Measurements from ENCODE around the gene HMMR. TPM values are rescaled to one million over a fixed set of nuclear protein-coding genes. Genes with fewer than 3 reads are reported as not detected.

The HMMR gene
- total RNA-seq, 2 experiments from 2014 or later, result 109 to 118 TPM

DNA sequence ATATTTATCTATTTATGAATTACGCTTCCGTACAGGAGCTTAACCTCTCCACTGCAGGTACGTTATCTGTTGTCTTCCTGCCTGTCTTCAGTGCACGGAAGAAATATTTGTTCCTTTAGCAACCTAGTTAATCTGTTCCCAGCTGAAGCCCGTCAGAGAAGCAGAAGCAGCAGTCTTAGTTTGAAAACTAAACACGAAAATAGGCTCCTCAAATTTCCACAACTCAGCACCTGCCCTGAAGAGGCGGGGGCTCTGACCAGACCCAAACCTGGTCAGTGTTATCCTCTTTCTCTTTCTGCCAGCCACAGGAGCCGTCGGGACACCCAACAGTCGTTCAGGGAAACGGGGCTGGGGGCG, 992 bp upstream of the HMMR start:
- intact Hi-C loops (cut with micrococcal nuclease), result no loop called here
- Mint-ChIP-seq H3K9me3 (no peaks in the 10 kb centered on the region), H3K4me1 (ENCODE audit: low read depth) (peaks cover 37% of the 10 kb centered on the region), H3K27ac (peak overlapping the region; percentile 100), H3K36me3 (peaks cover 44% of the 10 kb centered on the region), H3K4me3 (peak overlapping the region; percentile 90), H3K27me3 (peaks cover 4% of the 10 kb centered on the region)
- ChIA-PET POLR2A (interaction anchor here (1.6 to 6.2 kb wide), 3 partner anchors 18 to 47 kb away, joined by 3 to 235 read pairs (median 130); partner anchors contain the start of genes CCNG1 and MAT2B), CTCF (interaction anchor here (0.8 to 4.4 kb wide), 9 partner anchors 9 to 51 kb away, joined by 3 to 47 read pairs (median 4); partner anchors contain the start of gene MAT2B)
- no peak for DNase-seq

DNA sequence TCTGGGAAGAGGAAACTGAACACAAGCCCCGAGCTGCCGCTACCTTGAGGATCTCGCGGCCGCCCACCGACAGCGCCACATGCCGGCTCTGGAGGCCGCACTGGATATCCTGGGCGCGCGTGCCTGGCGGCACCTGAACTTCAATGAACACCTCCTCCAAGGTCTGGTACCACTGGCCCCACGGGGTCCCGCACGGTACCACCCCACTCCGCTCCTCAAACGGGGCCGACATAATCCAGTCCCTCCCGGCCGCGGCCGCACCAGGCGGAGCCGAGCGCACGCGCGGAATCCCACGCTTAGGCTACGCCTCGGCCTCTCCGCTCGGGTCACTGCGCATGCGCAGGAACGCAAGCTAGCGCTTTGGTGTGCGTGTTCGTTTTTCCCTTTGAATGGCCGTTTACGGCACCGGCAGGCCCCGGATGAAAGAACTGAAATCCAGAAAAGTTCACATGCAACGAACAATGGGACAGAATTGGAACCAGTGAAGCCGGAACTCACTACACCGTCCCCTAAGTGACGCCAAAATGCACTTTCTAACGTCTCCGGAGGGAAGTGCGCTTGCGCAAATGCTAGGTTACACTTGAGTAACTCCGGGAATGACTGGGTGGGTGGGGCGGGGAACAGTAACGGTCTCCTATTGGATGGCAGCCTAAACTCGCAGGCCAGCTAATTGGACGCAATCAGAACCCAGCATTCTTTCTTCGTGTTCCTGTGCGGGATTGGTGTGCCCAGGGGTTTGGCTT, 442 bp upstream of the HMMR start, which contains the start of gene NUDCD2:
NUDCD2 (minus strand) TSS at position 284 of the 743 bp plus-strand sequence; CDS start at position 232, 52 bp downstream.
- POLR2A ChIA-PET, result interaction anchor here (0.9 to 6.2 kb wide), 4 partner anchors 18 to 56 kb away, joined by 3 to 235 read pairs (median 67); partner anchors contain the start of genes CCNG1 and MAT2B
- Mint-ChIP-seq H3K27me3 (peaks cover 4% of the 10 kb centered on the region), H3K36me3 (peaks cover 44% of the 10 kb centered on the region), H3K4me1 (ENCODE audit: low read depth) (peaks cover 37% of the 10 kb centered on the region), H3K9me3 (no peaks in the 10 kb centered on the region), H3K27ac (peak within 1 kb of the TSS; percentile 100), H3K4me3 (peak within 1 kb of the TSS; percentile 96)
- CTCF ChIA-PET, result interaction anchor here (0.7 to 4.4 kb wide), 15 partner anchors 10 to 104 kb away, joined by 3 to 47 read pairs (median 4); partner anchors contain the start of genes CCNG1 and MAT2B
- DNase-seq, result peak; percentile 97
- intact Hi-C loops (cut with micrococcal nuclease), result loop anchor here (1.0 kb wide), 2 partner anchors 23 to 46 kb away; partner anchors contain the start of gene CCNG1

DNA sequence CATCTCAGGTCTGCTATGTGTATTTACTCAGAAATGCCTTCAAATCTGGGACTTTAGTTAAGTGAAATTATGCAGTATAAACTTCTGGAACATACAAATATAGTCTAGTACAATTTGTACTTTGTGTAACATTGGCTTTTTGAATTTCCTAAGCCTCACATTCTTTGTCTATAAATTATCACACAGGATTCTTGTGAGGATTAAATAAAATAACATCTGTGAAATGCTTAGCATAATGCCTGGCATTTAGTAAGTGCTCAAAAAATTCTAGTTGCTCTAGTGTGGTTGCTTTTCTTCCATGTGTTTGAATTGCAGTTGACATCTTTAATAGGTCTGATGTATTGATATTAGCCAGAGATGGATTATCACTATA, 2.6 kb downstream of the HMMR start:
- Mint-ChIP-seq H3K9me3 (no peaks in the 10 kb centered on the region), H3K4me3 (no peak overlapping the region), H3K4me1 (ENCODE audit: low read depth) (peaks cover 24% of the 10 kb centered on the region), H3K36me3 (peaks cover 31% of the 10 kb centered on the region), H3K27ac (peak overlapping the region; percentile 33), H3K27me3 (peaks cover 4% of the 10 kb centered on the region)
- POLR2A ChIA-PET, result interaction anchor here (0.7 to 6.2 kb wide), 2 partner anchors 34 to 44 kb away, joined by 3 to 235 read pairs; partner anchors contain the start of gene MAT2B
- no peak for DNase-seq
- CTCF ChIA-PET, result interaction anchor here (0.6 to 1.0 kb wide), 2 partner anchors 26 to 47 kb away, joined by 3 read pairs; partner anchors contain the start of gene CCNG1
- intact Hi-C loops (cut with micrococcal nuclease), result no loop called here

DNA sequence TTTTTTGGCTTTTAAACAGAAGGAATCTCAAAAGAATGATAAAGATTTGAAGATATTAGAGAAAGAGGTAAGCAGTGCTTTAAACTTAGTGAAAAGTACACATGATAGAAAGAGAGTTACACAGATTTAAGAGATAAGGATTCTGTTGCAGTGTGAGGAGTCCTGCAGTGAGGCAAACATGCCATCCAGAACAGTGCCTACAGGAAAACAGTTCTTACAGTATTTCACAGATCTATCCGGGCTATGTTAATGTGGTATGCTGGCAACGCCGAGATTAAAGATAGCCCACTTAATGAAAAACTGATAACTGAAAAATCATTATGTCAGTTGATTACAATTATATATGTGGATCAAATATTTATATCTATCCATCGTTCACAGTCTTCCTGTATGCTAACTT, 7.2 kb downstream of the HMMR start:
- intact Hi-C loops (cut with micrococcal nuclease), result no loop called here
- H3K36me3 Mint-ChIP-seq, result peaks cover 44% of the 10 kb centered on the region
- no peak overlapping the region for H3K27ac Mint-ChIP-seq
- POLR2A ChIA-PET, result interaction anchor here (0.6 kb wide), 1 partner anchor 30 kb away, joined by 3 read pairs; no protein-coding TSS in a partner anchor
- no peaks in the 10 kb centered on the region for H3K27me3 Mint-ChIP-seq
- no peak overlapping the region for H3K4me3 Mint-ChIP-seq
- CTCF ChIA-PET, result interaction anchor here (1.4 kb wide), 1 partner anchor 38 kb away, joined by 4 read pairs; the partner anchor contains the start of gene MAT2B
- no peaks in the 10 kb centered on the region for H3K9me3 Mint-ChIP-seq
- peaks cover 15% of the 10 kb centered on the region for H3K4me1 Mint-ChIP-seq (ENCODE audit: low read depth)
- DNase-seq, result no peak

DNA sequence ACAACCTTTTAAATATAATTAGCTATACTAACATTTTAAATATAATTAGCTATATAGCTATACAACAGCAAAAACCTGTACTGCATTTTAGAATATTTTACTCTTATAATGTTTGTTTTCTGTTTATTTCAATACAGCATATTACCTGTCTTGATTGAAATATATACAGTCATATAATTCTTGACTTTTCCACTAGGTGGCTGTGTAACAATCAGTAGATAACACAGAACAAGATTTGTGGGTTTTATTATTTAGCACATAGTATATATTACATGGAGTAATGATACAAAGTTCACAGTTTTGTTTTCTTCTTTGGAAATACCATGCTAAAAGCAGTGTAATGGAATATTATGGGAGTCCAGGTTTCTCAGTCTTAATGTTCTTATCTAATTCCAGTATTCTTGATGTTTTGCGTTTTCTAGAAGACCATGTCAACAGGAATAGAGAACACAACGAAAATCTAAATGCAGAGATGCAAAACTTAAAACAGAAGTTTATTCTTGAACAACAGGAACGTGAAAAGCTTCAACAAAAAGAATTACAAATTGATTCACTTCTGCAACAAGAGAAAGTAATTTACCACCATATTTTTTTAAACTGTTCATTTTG, 13.3 kb downstream of the HMMR start:
- H3K27ac Mint-ChIP-seq, result no peak overlapping the region
- H3K9me3 Mint-ChIP-seq, result no peaks in the 10 kb centered on the region
- POLR2A ChIA-PET, result no interaction called here
- H3K4me1 Mint-ChIP-seq (ENCODE audit: low read depth), result peaks cover 6% of the 10 kb centered on the region
- no peak overlapping the region for H3K4me3 Mint-ChIP-seq
- CTCF ChIA-PET, result interaction anchor here (0.7 to 3.8 kb wide), 11 partner anchors 9 to 92 kb away, joined by 3 to 27 read pairs (median 3); partner anchors contain the start of gene HMMR
- peaks cover 58% of the 10 kb centered on the region for H3K36me3 Mint-ChIP-seq
- no peak for DNase-seq
- intact Hi-C loops (cut with micrococcal nuclease), result loop anchor here (1.0 to 2.0 kb wide), 2 partner anchors 30 to 219 kb away; no protein-coding TSS in a partner anchor
- no peaks in the 10 kb centered on the region for H3K27me3 Mint-ChIP-seq

DNA sequence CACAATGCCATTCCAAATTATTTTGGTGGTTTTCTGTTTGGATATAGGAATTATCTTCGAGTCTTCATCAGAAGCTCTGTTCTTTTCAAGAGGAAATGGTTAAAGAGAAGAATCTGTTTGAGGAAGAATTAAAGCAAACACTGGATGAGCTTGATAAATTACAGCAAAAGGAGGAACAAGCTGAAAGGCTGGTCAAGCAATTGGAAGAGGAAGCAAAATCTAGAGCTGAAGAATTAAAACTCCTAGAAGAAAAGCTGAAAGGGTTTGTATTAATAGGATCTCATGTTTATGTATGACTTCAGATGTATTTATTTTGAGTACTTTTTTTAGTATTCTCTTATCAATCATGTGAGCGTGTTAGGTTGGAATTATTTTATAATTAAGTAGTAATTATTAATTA, 15.0 kb downstream of the HMMR start:
- Mint-ChIP-seq H3K4me1 (ENCODE audit: low read depth) (peaks cover 10% of the 10 kb centered on the region), H3K27me3 (no peaks in the 10 kb centered on the region), H3K9me3 (no peaks in the 10 kb centered on the region), H3K36me3 (peaks cover 59% of the 10 kb centered on the region), H3K4me3 (no peak overlapping the region), H3K27ac (no peak overlapping the region)
- ChIA-PET POLR2A (no interaction called here), CTCF (interaction anchor here (1.3 to 3.8 kb wide), 3 partner anchors 14 to 1029 kb away, joined by 3 to 27 read pairs (median 5); no protein-coding TSS in a partner anchor)
- no peak for DNase-seq
- intact Hi-C loops (cut with micrococcal nuclease), result no loop called here

DNA sequence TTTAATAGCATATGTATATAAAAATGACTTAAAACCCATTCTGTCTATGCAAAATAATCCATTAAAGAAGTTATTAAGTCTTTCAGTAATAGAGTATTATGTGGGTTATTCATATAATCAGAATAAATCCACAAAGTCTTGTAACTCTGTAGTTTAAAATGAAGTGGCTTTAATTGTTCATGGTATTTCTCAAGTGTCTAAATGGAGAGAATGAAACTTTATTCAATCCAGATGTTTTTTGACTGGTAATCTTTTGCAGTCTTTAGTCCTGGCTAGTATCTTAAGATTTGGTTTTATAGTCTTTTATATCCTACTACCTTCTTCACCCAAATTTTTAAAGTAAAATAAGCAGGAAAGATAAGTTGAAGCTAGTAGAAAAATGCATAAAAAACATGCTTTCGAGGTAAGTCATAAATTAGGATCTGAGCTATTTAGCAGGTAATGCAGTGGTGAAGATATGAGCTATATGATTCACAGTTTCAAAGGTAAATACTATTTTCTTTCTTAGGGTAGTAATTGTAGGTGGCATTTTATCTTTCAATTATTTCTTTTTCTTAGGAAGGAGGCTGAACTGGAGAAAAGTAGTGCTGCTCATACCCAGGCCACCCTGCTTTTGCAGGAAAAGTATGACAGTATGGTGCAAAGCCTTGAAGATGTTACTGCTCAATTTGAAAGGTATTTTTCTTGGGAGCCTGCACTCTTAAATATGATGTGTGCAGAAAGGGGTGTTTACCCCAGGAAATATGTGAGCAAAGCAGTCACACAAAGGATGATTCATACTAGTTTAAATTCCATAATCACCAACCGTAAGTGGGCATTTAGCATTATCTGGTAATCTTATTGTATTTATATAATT, 17.9 kb downstream of the HMMR start:
- H3K4me1 Mint-ChIP-seq (ENCODE audit: low read depth), result peaks cover 10% of the 10 kb centered on the region
- no peak overlapping the region for H3K4me3 Mint-ChIP-seq
- CTCF ChIA-PET, result interaction anchor here (0.6 to 1.1 kb wide), 2 partner anchors 70 to 175 kb away, joined by 3 read pairs; no protein-coding TSS in a partner anchor
- intact Hi-C loops (cut with micrococcal nuclease), result no loop called here
- DNase-seq, result no peak
- peak overlapping the region; percentile 46 for H3K27ac Mint-ChIP-seq
- POLR2A ChIA-PET, result interaction anchor here (0.6 kb wide), 1 partner anchor 18 kb away, joined by 3 read pairs; the partner anchor contains the start of genes HMMR and NUDCD2
- peaks cover 54% of the 10 kb centered on the region for H3K36me3 Mint-ChIP-seq
- no peaks in the 10 kb centered on the region for H3K9me3 Mint-ChIP-seq
- H3K27me3 Mint-ChIP-seq, result no peaks in the 10 kb centered on the region

DNA sequence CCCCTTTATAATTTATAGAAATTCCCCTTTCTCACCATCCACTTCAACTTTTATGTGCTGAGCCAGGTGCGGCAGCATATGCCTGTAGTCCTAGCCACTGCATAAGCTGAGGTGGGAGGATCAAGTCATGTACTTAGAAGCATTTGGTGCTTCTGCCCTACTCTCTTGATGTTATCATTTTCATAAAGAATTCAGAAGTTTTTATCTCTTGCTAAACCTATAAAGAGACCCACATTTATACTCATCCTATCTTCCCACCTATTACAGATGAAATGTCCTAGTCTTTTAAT, 18.5 kb downstream of the HMMR start:
- peaks cover 54% of the 10 kb centered on the region for H3K36me3 Mint-ChIP-seq
- POLR2A ChIA-PET, result no interaction called here
- intact Hi-C loops (cut with micrococcal nuclease), result no loop called here
- no peak for DNase-seq
- no peak overlapping the region for H3K27ac Mint-ChIP-seq
- H3K9me3 Mint-ChIP-seq, result no peaks in the 10 kb centered on the region
- peaks cover 10% of the 10 kb centered on the region for H3K4me1 Mint-ChIP-seq (ENCODE audit: low read depth)
- CTCF ChIA-PET, result interaction anchor here (1.1 kb wide), 1 partner anchor 71 kb away, joined by 3 read pairs; no protein-coding TSS in a partner anchor
- no peak overlapping the region for H3K4me3 Mint-ChIP-seq
- no peaks in the 10 kb centered on the region for H3K27me3 Mint-ChIP-seq

DNA sequence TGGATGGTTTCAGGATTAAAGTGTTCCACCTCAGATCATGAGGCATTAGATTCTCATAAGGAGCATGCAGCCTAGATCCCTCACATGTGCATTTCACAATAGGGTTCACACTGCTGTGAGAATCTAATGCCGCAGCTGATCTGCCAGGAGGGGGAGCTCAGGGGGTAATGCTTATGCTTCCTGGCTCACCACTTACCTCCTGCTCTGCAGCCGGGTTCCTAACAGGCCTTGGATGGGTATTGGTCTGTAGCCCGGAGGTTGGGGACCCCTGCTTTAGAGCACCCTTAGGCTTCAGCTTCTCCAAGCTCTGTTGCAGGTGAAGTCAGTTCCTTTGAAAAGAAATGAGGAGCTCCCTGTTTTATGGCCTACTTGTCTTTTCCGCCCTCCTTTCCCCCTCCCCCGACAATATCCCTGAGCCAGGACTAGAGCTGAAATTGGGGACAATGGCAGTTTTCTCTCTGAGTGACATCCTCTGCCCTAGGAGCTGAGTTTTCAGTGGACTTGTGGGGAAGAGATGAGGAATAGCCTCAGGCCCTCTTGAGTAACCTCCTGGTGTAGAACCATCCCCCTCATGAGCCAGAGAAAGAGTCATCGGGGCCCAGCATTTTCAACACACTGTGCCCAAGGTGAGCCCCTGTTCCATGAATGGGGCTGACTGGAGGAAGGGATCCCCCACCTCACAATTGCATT, 28.8 kb downstream of the HMMR start:
- no peak for DNase-seq
- Mint-ChIP-seq H3K27me3 (no peaks in the 10 kb centered on the region), H3K4me1 (ENCODE audit: low read depth) (no peaks in the 10 kb centered on the region), H3K36me3 (peaks cover 41% of the 10 kb centered on the region), H3K4me3 (no peak overlapping the region), H3K9me3 (no peaks in the 10 kb centered on the region), H3K27ac (no peak overlapping the region)
- ChIA-PET CTCF (interaction anchor here (0.7 to 1.4 kb wide), 5 partner anchors 11 to 1015 kb away, joined by 3 to 5 read pairs (median 3); partner anchors contain the start of gene MAT2B), POLR2A (interaction anchor here (1.2 kb wide), 1 partner anchor 16 kb away, joined by 5 read pairs; no protein-coding TSS in a partner anchor)
- intact Hi-C loops (cut with micrococcal nuclease), result no loop called here

DNA sequence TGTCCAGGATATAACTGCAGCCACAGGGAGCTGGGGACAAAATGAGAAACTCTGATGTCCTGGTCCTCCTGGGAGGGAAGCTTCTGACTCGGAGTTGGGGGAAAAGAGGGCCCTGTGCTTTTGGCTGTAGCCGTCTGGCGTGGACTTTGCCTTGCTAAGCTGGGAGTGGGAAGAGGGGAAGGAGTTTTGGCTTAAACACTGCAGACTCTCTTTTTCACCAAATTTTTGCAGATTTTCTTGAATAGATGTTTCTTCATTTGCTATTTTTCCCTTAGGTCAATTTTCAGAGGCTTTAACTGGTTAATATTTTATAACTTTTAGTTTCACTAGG, 29.3 kb downstream of the HMMR start:
- intact Hi-C loops (cut with micrococcal nuclease), result no loop called here
- no peak for DNase-seq
- H3K36me3 Mint-ChIP-seq, result peaks cover 37% of the 10 kb centered on the region
- H3K27ac Mint-ChIP-seq, result no peak overlapping the region
- ChIA-PET CTCF (interaction anchor here (1.2 to 1.4 kb wide), 2 partner anchors 15 to 1015 kb away, joined by 3 to 5 read pairs; no protein-coding TSS in a partner anchor), POLR2A (interaction anchor here (1.2 kb wide), 1 partner anchor 15 kb away, joined by 5 read pairs; no protein-coding TSS in a partner anchor)
- no peaks in the 10 kb centered on the region for H3K9me3 Mint-ChIP-seq
- no peaks in the 10 kb centered on the region for H3K27me3 Mint-ChIP-seq
- H3K4me3 Mint-ChIP-seq, result no peak overlapping the region
- H3K4me1 Mint-ChIP-seq (ENCODE audit: low read depth), result no peaks in the 10 kb centered on the region

DNA sequence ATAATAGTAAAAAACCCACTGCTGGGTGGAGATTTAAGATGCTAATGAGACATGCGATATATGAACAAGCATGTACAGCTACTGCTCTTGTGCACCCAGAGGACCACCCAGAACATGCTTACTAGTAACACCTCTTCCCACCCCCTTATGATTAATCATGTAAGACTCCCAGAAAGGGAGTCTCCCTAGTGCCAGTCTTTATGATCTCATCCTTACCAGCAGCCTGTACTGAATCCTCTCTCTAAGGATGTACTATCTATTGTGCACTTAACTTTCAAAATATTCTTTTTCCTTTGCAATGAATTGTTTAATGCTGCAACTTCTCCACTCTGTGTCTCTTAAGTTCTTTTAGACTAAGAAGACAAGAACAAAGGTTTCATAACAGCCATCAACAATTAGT, 35.9 kb downstream of the HMMR start:
- H3K27me3 Mint-ChIP-seq, result no peaks in the 10 kb centered on the region
- no peaks in the 10 kb centered on the region for H3K9me3 Mint-ChIP-seq
- H3K4me1 Mint-ChIP-seq (ENCODE audit: low read depth), result no peaks in the 10 kb centered on the region
- H3K36me3 Mint-ChIP-seq, result peaks cover 10% of the 10 kb centered on the region
- POLR2A ChIA-PET, result no interaction called here
- no peak for DNase-seq
- intact Hi-C loops (cut with micrococcal nuclease), result no loop called here
- no peak overlapping the region for H3K27ac Mint-ChIP-seq
- no peak overlapping the region for H3K4me3 Mint-ChIP-seq
- CTCF ChIA-PET, result interaction anchor here (1.4 kb wide), 1 partner anchor 22 kb away, joined by 6 read pairs; no protein-coding TSS in a partner anchor

Measured in activated CD4-positive, alpha-beta memory T cell treated with anti-CD3 and anti-CD28 coated beads for 36 hours (primary cell).